Measurements from ENCODE around the gene FGG. TPM values are rescaled to one million over a fixed set of nuclear protein-coding genes. Genes with fewer than 3 reads are reported as not detected.

FGG gene
- total RNA-seq, 2 experiments from 2014 or later, result not detected

GRCh38 chr4:154614306-154614705 lies 1.9 kb upstream of the FGG start:
- H3K79me2 ChIP-seq (ENCODE audit: insufficient read depth, low read depth, low read length), result no peaks in the 10 kb centered on the region
- ChIA-PET POLR2A (interaction anchor here (2.4 kb wide), 1 partner anchor 26 kb away, joined by 7 read pairs; no protein-coding TSS in a partner anchor), CTCF (ENCODE audit: unreplicated experiment) (no interaction called here)
- BruUV-seq (replicated peaks), result no TSS peak
- H3K4me2 ChIP-seq (ENCODE audit: low read length), result no peak overlapping the region
- no peak overlapping the region for H3K4me3 ChIP-seq (ENCODE audit: low read depth, low read length, poor library complexity, severe bottlenecking)
- no peaks in the 10 kb centered on the region for H4K20me1 ChIP-seq (ENCODE audit: insufficient read depth, low read length)
- H3K36me3 ChIP-seq (ENCODE audit: insufficient read depth, low read length), result no peaks in the 10 kb centered on the region
- no peaks in the 10 kb centered on the region for H3K9me3 ChIP-seq (ENCODE audit: low read length)
- no peak overlapping the region for H3K27ac ChIP-seq (ENCODE audit: low read depth, low read length, poor library complexity, severe bottlenecking)
- H2AFZ ChIP-seq (ENCODE audit: low read length), result no peak overlapping the region
- no peak for TF ChIP-seq EZH2phosphoT487 (IDR thresholded peaks at IDR 0.05; ENCODE audit: borderline replicate concordance, low read depth, low read length)
- TF ChIP-seq CTCF (conservative IDR thresholded peaks at IDR 0.05; ENCODE audit: low read length), result no peak
- intact Hi-C loops (cut with micrococcal nuclease; ENCODE audit: unreplicated experiment), result no loop called here
- H3K4me1 ChIP-seq (ENCODE audit: insufficient read depth, low read length, poor library complexity, severe bottlenecking), result peaks cover 9% of the 10 kb centered on the region
- DNase-seq (ENCODE audit: low spot score), result no peak
- no peaks in the 10 kb centered on the region for H3K9me2 ChIP-seq (ENCODE audit: insufficient read depth, low read length)

- no peaks in the 10 kb centered on the region for H3K36me3 ChIP-seq (ENCODE audit: insufficient read depth, low read length)
- BruUV-seq (replicated peaks), result no TSS peak
- H3K4me1 ChIP-seq (ENCODE audit: insufficient read depth, low read length, poor library complexity, severe bottlenecking), result peaks cover 7% of the 10 kb centered on the region
- H3K4me3 ChIP-seq (ENCODE audit: low read depth, low read length, poor library complexity, severe bottlenecking), result no peak overlapping the region
- TF ChIP-seq CTCF (conservative IDR thresholded peaks at IDR 0.05; ENCODE audit: low read length) (no peak), EZH2phosphoT487 (IDR thresholded peaks at IDR 0.05; ENCODE audit: borderline replicate concordance, low read depth, low read length) (no peak)
- no peak overlapping the region for H3K4me2 ChIP-seq (ENCODE audit: low read length)
- ChIA-PET CTCF (ENCODE audit: unreplicated experiment) (no interaction called here), POLR2A (no interaction called here)
- intact Hi-C loops (cut with micrococcal nuclease; ENCODE audit: unreplicated experiment), result no loop called here
- no peaks in the 10 kb centered on the region for H3K79me2 ChIP-seq (ENCODE audit: insufficient read depth, low read depth, low read length)
- H3K27ac ChIP-seq (ENCODE audit: low read depth, low read length, poor library complexity, severe bottlenecking), result no peak overlapping the region
- H3K9me2 ChIP-seq (ENCODE audit: insufficient read depth, low read length), result no peaks in the 10 kb centered on the region
- H3K9me3 ChIP-seq (ENCODE audit: low read length), result no peaks in the 10 kb centered on the region
- H2AFZ ChIP-seq (ENCODE audit: low read length), result no peak overlapping the region
- no peaks in the 10 kb centered on the region for H4K20me1 ChIP-seq (ENCODE audit: insufficient read depth, low read length)
- no peak for DNase-seq (ENCODE audit: low spot score)
Measured at GRCh38 chr4:154611833-154612232, 623 bp downstream of the FGG start.

- intact Hi-C loops (cut with micrococcal nuclease; ENCODE audit: unreplicated experiment), result no loop called here
- TF ChIP-seq EZH2phosphoT487 (IDR thresholded peaks at IDR 0.05; ENCODE audit: borderline replicate concordance, low read depth, low read length) (no peak), CTCF (conservative IDR thresholded peaks at IDR 0.05; ENCODE audit: low read length) (no peak)
- ChIA-PET POLR2A (interaction anchor here (0.5 to 1.9 kb wide), 2 partner anchors 13 to 1276 kb away, joined by 3 to 6 read pairs; no protein-coding TSS in a partner anchor), CTCF (ENCODE audit: unreplicated experiment) (no interaction called here)
- Histone ChIP-seq H2AFZ (ENCODE audit: low read length) (no peak overlapping the region), H3K4me1 (ENCODE audit: insufficient read depth, low read length, poor library complexity, severe bottlenecking) (no peaks in the 10 kb centered on the region), H4K20me1 (ENCODE audit: insufficient read depth, low read length) (no peaks in the 10 kb centered on the region), H3K36me3 (ENCODE audit: insufficient read depth, low read length) (no peaks in the 10 kb centered on the region), H3K9me2 (ENCODE audit: insufficient read depth, low read length) (no peaks in the 10 kb centered on the region), H3K4me3 (ENCODE audit: low read depth, low read length, poor library complexity, severe bottlenecking) (no peak overlapping the region), H3K79me2 (ENCODE audit: insufficient read depth, low read depth, low read length) (no peaks in the 10 kb centered on the region), H3K9me3 (ENCODE audit: low read length) (no peaks in the 10 kb centered on the region), H3K27ac (ENCODE audit: low read depth, low read length, poor library complexity, severe bottlenecking) (no peak overlapping the region), H3K4me2 (ENCODE audit: low read length) (no peak overlapping the region)
- no peak for DNase-seq (ENCODE audit: low spot score)
- BruUV-seq (replicated peaks), result no TSS peak
Measured at GRCh38 chr4:154610582-154610981, 1.9 kb downstream of the FGG start.

All from OCI-LY7 (cell line).